GM19351 (cell line): ENCODE data around the gene MAPK6.
"Not testable (repeated sequence)": the region's sequence is repeated elsewhere in the genome, so short reads cannot be mapped to it uniquely, and the experiment has no call there.

Source experiments
- ATAC-seq: cut with Tn5 transposase; IDR thresholded peaks from one replicate; pipeline ENCODE4 v1.9.1; 2021; ENCODE audit warnings: mild to moderate bottlenecking, moderate library complexity; ENCODE audit not compliant: unreplicated experiment

The MAPK6 gene

DNA sequence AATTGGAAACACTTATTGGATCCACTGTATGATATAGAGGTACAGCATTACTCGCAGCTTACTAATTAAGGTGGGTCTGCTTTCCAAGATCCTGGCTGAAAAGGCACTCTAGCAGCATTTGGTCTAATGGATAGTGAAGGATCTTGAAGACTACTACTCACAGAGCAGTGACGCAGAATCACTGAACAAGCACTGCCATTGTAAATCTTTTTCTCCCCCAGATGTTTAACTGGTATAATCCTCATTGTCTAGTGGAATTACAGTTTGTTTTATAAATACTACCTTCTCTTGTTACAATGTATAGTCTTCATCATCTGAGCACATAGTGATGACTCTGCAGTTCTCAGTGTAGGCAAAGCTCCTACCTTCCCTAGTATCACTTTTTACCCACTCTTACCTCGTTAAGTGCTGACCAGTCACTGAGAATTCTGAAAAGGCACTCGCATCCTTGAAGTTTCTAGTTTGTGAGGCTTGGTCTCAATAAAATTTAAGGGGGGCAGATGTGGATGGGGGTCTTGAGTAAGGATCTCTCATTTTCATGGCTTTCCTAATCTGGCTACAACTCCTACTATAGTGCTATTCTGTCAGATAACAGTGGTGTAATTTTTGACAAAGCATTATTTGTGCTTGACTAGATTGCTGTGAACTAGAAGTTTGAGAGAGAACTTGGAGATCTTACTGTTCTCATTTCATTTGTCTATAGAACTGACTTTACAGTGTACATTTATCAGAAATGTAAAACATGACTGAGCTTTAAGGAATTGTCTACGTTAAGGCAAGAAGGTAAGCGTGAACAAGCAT lies 23.2 kb downstream of the MAPK6 start:
- no peak for ATAC-seq

DNA sequence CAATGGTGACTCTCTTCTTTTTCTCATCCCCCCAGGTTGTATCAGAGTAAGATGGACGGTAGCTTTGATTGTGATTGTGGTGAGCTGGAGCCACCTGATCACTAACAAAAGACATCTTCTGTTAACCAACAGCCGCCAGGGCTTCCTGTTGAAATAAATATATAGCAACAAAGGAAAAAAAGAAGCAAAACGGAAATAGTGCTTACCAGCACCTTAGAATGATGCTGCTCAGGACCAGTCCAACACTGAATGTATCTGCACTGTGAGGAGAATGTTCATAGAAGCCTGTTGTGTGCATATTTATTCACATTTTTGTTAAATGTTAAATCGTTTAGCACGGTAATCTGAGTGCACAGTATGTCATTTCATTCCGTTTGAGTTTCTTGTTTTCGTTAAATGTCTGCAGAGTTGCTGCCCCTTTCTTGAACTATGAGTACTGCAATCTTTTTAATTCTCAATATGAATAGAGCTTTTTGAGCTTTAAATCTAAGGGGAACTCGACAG lies 26.8 kb downstream of the MAPK6 start:
- ATAC-seq: not testable (repeated sequence)

DNA sequence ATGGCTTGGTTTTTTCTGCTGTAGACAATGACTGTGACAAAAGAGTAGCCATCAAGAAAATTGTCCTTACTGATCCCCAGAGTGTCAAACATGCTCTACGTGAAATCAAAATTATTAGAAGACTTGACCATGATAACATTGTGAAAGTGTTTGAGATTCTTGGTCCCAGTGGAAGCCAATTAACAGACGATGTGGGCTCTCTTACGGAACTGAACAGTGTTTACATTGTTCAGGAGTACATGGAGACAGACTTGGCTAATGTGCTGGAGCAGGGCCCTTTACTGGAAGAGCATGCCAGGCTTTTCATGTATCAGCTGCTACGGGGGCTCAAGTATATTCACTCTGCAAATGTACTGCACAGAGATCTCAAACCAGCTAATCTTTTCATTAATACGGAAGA lies 27.5 kb downstream of the MAPK6 start:
- ATAC-seq: not testable (repeated sequence)

DNA sequence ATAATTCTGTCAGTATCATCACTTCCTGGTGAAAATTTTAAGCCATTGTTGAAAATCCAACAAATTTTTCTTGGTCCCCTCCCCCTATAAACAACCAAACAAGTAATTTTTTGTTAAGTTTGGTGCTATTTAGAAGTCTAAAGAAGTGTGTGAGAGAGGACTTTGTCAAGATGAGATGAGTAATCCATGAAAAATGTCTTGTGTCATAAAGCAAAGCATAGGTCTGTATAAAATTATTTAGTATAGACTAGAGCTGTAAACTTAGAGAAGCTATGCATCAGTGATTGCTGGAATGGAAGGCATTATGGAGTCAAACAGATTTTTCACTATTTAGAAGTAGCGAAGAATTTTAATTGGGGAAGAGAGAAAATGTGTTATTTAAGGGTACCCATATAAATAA lies 31.4 kb downstream of the MAPK6 start:
- ATAC-seq: no peak

DNA sequence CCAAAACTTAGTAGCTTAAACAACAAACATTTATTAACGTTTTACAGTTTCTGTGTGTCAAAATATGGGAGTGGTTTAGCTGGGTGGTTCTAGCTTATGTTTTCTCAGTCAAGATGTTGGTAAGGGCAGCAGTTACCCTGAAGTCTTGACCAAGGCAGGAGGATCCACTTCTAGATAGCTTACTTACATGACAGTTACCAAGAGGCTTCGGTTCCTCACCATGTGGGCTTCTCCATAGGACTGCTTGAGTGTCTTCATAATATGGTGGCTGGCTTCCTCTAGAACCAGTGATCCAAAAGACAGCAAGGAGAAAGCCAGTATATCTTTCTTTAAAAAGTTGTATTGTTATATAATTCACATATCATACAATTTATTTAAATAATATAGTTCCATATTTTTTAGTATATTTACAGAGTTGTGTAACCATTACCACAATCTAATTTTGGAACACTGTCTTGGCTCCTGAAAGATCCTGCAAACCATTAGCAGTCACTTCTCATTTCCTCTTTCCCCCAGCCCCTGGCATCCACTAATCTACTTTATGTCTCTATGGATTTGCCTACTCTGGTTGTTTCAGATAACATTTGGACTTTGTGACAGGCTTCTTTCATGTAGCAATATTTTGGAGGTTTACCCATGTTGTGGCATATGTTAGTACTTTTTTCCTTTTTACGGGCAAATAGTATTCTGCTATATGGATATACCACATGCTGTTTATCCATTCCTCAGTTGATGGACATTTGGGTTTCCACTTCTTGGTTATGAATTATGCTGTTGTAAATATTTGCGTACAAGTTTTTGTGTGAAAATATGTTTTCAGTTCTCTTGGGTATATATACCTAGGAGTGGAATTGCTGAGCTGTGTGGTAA lies 33.3 kb downstream of the MAPK6 start:
- ATAC-seq: no peak

DNA sequence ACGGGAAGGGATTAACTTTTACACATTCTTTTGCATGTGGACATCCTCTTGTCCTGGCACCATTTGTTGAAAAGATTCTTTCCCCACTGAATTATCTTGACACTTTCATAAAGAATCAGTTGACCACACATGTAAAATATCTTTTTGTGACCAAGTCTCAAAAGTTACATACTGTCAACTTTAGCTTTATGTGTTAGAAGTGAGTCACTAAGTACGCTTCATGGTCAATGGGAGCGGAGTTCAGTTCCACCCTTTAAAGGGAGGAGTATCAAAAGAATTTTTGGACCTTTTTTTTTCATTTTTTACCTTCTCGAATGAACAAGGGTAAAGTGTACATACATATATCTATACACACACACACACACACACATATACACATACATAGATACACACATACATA lies 35.4 kb downstream of the MAPK6 start:
- no peak for ATAC-seq

DNA sequence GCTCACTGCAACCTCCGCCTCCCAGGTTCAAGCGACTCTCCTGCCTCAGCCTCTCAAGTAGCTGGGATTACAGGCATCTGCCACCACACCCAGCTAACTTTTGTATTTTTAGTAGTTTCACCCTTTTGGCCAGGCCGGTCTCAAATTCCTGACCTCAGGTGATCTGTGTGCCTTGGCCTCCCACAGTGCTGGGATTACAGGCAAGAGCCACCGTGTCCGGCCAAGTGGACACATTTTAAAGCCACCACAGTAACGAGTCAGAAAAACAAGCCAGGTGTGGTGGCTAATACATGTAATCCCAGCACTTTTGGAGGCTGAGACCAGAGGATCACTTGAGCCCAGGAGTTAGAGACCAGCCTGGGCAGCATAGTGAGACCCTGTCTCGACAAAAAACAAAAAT lies 35.8 kb downstream of the MAPK6 start:
- ATAC-seq: not testable (repeated sequence)

DNA sequence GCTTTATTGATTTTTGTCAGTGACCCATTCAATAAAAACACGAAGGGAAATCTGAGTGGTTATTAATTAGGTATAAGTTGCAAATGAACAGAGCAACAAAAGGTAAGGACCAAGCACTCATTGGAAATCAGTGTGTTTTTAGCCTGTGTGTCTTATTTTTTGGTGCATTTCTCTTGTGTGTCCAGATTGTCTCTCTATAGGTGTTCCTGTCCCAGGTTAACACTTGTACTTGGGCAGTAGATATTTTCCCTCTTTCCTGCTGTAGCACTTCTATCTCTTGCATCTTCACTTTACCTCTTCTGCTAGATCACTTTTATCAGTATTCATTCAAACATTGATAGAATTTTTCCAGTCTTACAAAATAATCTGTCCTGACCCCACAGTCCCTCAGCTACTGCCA lies 37.0 kb downstream of the MAPK6 start:
- no peak for ATAC-seq

DNA sequence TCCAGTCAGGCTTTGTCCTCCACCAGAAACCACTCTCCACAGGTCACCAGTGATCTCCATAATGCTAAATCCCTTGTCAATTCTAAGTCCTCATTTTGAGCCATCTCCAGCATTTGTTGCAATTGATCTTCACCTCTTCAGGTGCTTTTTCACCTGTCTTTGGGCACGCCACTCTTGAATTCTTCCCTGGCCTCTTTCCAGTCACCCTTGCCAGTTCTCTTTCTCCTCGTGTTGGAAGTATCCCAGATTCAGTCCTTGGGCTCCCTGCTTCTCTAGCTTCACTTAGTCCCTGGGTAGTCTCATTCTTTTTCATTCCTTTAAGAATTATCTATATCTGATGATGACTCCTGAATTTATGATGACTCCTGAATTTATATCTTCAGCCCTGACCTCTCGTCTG lies 37.5 kb downstream of the MAPK6 start:
- ATAC-seq: no peak

DNA sequence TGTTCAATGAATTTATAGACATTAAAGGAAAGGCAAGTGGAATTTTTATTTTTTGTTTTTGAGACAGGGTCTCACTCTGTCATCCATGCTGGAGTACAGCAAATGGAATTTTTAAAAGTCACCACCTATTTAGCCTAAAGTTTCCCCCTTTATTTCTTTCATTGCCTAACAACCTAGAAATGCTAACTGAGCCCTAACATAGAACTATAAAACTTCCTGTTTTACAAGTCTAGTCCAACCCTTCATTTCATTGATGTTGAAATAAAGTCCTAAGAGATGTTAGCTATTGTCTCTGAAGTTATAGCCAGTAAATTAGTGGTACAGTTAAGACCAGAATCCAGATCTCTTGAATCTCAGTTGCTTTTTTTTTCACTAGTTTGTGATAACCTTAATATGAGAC lies 39.0 kb downstream of the MAPK6 start:
- ATAC-seq: no peak

DNA sequence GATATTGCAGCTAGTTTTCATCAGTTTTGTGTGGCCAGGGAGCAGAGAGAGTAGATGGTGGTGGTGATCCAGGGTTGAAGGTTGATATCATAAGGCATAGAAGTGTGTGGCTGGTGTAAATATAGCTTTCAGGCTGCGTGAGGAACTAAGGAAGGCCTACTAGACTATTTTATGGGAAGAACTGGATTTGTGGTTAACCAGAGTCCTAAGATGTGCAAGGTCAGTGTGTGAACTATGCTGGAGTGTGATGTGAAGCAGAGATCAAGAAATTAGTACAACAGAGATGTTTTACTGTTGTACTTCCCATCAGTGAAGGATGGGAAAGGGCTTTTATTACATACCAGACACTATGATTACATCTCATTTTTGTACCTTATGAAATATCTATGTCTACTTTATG lies 41.5 kb downstream of the MAPK6 start:
- no peak for ATAC-seq

DNA sequence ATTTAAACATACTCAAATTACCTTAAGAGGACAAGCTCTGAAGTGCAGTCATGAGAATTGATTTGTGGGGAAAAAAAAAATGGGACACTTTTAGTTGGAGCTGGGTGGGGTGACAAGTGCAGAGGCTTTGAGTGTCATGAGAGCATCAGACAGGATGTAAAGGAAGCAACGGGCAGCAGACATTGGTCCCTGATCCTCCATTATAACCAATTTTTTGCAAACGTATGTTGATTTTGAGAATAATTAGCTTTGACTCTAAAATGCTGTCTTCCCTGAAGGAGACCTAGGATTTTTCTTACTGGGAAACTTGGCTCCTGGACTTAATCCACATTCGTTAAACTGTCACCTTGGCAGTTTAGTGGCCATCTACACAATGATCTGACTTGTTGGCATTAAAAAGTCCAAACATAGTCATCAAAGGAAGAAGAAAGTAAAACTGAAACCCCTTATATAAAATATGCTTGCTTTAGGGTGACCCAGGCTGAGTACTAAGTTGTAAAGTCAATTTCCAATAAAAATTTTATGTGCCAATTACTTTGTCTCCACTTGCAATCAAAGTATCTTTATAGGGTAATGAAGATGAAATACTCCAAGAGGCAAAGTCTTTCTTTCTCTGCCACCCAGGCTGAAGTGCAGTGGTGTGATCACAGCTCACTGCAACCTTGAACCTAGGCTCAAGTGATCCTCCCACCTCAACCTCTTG lies 48.0 kb downstream of the MAPK6 start:
- no peak for ATAC-seq

DNA sequence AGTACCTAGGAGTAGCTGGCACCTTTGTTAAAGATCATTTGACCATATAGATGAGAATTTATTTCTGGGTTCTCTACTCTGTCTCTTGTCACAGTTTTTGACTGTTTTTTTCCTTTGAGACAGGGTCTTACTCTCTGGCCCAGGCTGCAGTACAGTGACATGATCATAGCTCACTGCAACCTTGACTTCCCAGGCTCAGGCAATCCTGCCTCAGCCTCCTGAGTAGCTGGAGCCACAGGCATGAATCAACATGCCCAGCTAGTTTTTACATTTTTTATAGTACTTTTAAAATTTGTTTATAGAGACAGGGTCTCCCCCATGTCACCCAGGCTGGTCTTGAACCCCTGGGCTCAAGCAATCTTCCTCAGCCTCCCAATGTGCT lies 48.5 kb downstream of the MAPK6 start:
- no peak for ATAC-seq

DNA sequence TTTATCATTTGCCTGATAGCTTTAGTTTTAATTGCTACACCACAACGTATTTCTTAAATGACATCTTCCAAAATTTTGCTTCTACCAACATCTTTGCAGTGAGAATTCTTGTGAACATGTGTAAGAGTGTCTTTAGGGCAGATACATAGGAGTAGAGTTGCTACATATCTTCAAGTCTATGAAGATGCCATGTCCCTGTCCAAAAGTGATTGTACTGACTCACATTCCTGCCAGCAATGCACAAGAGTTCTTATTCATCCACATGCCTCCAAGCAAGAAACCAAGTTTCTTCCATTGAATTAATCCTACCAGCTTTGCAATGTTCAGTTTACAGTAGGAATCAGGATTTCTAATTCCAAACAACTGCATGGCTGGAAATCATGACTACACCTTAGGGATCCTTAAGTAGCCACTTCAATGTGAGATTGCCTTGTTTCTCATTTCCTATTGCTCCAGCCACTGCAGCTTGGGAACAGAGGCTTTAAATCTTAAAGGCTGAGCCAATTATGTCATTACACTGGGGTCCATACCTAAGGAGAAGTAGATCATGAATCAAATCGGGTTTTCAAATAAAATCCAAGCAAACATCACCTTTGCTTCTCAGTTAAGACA lies 49.1 kb downstream of the MAPK6 start:
- no peak for ATAC-seq

DNA sequence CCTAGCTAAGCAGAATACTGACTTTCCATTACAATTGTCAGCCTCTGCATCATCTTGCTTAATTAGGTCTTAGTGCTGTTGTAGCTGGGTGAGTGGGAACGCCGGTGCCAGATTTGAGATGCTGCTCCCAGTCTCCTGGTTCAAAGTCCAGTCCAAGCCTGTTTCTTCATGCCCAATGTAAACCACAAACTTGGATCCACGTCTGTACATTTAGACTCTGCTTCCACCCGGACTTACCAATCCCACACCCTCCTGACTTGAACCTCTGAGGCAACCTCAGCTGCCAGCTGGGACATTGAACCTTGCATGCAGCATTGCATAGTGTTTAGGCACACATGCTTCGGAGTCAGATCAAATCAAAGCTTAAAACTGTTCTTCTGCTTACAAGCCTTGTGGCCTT lies 50.5 kb downstream of the MAPK6 start:
- no peak for ATAC-seq

DNA sequence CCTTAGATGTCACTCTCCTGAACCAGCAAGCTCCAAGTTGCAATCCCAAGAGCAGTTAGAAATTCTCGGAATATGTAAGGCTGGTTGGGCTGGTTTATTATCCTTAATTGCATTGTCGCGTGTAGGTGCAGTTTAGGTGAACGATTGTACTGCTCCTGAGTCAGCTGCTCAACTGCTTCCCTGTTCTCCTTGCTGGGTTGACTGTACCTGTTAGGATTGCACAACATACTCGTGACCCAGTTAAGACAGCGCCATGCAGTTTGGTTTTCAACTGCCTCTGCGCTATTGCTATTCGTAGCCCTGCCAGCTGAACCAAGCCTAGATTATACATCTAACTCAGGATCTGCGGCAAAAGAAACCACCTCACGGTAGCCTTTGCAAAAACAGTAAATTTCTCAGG lies 52.6 kb downstream of the MAPK6 start:
- ATAC-seq: no peak

DNA sequence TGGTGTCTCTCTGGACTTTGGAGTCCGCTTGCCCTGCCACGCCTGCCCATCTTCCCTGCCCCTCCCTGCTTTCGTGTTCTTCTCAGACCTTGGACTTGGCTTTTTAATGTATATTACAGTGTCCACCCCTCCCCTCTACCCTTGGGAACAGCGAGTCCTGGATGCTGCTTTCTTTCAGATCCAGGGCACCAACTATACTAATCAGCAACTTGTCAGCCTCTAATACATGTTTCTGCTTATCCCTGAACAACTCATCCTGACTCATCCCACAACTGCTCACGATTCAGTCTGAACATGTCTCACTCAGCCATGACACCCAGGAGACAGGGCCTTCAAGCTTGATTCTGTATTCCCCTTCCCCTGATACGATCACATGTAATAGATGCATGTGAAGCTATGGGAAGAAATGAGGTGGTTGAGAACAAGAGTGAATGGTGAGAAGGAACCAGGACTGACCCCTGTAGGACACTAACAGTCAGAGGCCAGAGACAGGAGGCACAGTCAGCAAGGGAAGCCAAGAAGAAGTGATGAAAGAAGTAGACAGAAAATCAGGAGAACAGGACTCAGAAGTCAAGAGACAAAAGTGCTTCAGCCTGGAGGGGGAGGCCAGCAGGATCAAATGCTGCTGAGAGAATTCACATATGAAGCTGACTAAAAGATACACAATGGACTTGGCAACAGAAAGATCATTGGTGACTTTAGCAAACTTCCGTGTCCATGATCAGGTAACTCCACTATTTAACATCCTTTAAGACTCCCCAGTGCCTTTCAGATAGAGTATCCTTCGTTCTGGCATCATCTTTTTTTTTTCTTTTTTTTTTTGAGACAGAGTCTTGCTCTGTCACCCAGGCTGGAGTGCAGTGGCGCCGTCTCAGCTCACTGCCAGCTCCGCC lies 58.1 kb downstream of the MAPK6 start:
- no peak for ATAC-seq

DNA sequence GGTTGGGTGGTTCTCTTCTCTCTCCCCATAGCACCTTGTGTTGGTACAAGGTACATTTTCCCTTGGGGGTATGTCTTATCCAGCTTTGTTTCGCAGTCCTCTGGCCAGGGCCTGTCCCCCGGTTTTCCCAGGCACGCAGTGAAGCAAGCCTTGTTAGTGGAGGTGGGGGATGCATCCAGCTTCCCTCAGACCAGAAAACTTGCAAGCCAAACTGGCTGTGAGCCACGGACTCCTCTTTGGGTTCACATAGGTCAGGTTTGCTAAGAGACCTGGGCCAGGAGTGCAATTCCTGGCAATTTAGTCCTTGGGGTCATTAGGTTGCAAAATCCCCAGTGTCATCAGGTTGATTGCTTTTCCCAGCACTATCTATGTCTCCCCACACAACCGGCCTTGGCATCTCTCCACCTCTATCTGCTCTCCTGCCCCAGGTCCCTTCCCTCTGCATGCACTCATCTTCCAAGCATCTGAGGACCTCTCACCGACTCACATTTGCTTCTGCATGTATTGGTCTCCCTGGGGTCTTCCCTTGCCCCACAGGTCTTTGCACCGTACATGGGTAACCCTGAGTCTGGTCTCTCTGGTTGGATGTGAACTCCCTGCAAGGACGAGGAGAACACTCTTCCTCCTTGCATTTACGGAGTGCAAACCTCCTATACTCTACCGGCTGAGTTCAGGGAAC lies 59.3 kb downstream of the MAPK6 start:
- no peak for ATAC-seq

DNA sequence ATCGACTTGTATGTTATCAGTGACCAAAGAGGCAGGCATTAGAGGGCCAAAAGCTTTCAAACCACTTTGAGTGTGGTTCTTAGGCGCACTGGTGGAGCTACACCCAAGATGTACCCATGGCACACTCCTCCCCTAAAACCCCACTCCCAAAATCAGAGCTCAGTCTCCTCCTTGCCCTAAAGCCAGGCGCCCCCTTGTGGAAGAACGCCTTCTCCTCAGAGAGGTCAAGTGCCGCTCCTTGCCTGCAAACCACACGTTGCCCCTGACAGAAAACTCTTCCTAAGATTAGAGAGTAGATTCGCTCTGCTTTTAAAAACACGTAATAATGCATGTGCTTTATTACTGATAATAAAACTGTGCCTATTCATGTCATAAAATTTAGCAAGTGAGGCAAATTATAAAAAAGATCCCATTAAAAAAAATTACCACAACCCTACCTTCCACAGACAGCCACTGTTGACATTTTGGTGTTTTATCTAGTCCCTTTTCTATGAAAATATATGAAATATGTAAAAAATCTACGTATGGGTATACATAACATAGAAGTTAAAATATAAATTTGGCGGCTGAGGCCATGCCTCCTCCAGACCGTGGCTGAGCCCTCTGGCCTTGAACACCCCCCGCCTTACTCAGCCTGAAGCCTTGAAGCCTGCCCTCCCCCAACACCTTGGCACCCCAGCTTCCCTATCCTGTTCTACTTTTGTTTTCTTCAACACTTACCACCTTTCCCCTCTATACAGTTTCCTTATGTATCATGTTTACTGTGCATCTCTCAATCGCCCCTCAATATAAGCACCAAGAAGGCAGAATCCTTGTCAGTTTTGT lies 60.1 kb downstream of the MAPK6 start:
- no peak for ATAC-seq
